SK-N-SH (cell line): ENCODE measurements around the gene NIN. TPM values are rescaled to one million over a fixed set of nuclear protein-coding genes. Genes with fewer than 3 reads are reported as not detected.

Source experiments
- CTCF ChIA-PET: fragments of 300-600, 350-600 bp; formaldehyde crosslinking; extraction: SDS; loops from one replicate; lab custom pipeline; 2021; lab: Yijun Ruan, JAX
- POLR2A ChIA-PET: fragments of 350-600 bp; sonication (Branson Sonifier 250); formaldehyde crosslinking; extraction: SDS; loops from one replicate; lab custom pipeline; 2020; ENCODE audit warnings: antibody characterized with exemption, inconsistent platforms; lab: Yijun Ruan, JAX
- DNase-seq: peaks from one replicate; pipeline ENCODE4 v3.0.0; 2012
- H2AFZ ChIP-seq: fragments of 200-600 bp; sonication (generic); 2 replicates; pipeline ENCODE4 v1.8.1; 2016; ENCODE audit warnings: antibody characterized with exemption, mild to moderate bottlenecking, low read depth
- H3F3A ChIP-seq: fragments of 200-600 bp; sonication (generic); replicated peaks from 2 replicates; pipeline ENCODE3; 2016; ENCODE audit warnings: antibody characterized with exemption, mild to moderate bottlenecking; ENCODE audit not compliant: insufficient read depth
- H3K27ac ChIP-seq, 2 experiments: fragments of 200-500 bp in 1 of 2; fragments of 200-600 bp in 1 of 2; sonication (Bioruptor generic) in 1 of 2; sonication (generic), shearing (Covaris generic) in 1 of 2; 2 replicates each; pipeline versions ENCODE4 v1.5.1 to v1.6.1; 2014 to 2016; ENCODE audit warnings: low read depth in 2 of 2, inconsistent platforms in 1 of 2, low read length in 1 of 2, mild to moderate bottlenecking in 1 of 2, mixed read lengths in 1 of 2
- H3K27me3 ChIP-seq: fragments of 200-600 bp; sonication (generic), shearing (Covaris generic); 2 replicates; pipeline ENCODE4 v1.6.1; 2016; ENCODE audit warnings: mixed run types; ENCODE audit not compliant: insufficient read depth
- H3K36me3 ChIP-seq, 2 experiments: fragments of 200-500 bp in 1 of 2; fragments of 200-600 bp in 1 of 2; sonication (Bioruptor generic) in 1 of 2; sonication (generic) in 1 of 2; replicated peaks in 1 of 2; 2 replicates each; pipeline versions ENCODE3 to v1.5.1; 2014 to 2016; ENCODE audit warnings: low read length in 1 of 2, mild to moderate bottlenecking in 1 of 2; ENCODE audit not compliant: insufficient read depth in 2 of 2, control insufficient read depth in 1 of 2
- H3K4me1 ChIP-seq, 2 experiments: fragments of 200-500 bp in 1 of 2; fragments of 200-600 bp in 1 of 2; sonication (Bioruptor generic) in 1 of 2; sonication (generic), shearing (Covaris generic) in 1 of 2; 2 replicates each; pipeline versions ENCODE4 v1.5.1 to v1.6.1; 2014 to 2016; ENCODE audit warnings: low read depth in 1 of 2, low read length in 1 of 2, mixed run types in 1 of 2; ENCODE audit not compliant: insufficient read depth in 2 of 2, control insufficient read depth in 1 of 2
- H3K4me2 ChIP-seq: fragments of 200-600 bp; sonication (generic), shearing (Covaris generic); 2 replicates; pipeline ENCODE4 v1.6.1; 2017; ENCODE audit warnings: mixed run types
- H3K4me3 ChIP-seq, 2 experiments: fragments of 200-500 bp in 1 of 2; fragments of 200-600 bp in 1 of 2; sonication (Bioruptor generic) in 1 of 2; sonication (generic), shearing (Covaris generic) in 1 of 2; 2 replicates each; pipeline versions ENCODE4 v1.5.1 to v1.8.1; 2014 to 2016; ENCODE audit warnings: low read depth in 2 of 2, inconsistent platforms in 1 of 2, low read length in 1 of 2, mild to moderate bottlenecking in 1 of 2, mixed read lengths in 1 of 2, moderate library complexity in 1 of 2
- H3K79me2 ChIP-seq: fragments of 200-600 bp; sonication (generic); 2 replicates; pipeline ENCODE4 v1.8.1; 2017; ENCODE audit warnings: mild to moderate bottlenecking; ENCODE audit not compliant: insufficient read depth
- H3K9ac ChIP-seq: fragments of 200-600 bp; sonication (generic); 2 replicates; pipeline ENCODE4 v1.6.1; 2017; ENCODE audit warnings: mixed run types
- H3K9me2 ChIP-seq: fragments of 200-600 bp; sonication (generic); 2 replicates; pipeline ENCODE4 v1.6.1; 2017; ENCODE audit warnings: mixed run types
- H3K9me3 ChIP-seq: fragments of 200-600 bp; sonication (generic); 2 replicates; pipeline ENCODE4 v1.6.1; 2017; ENCODE audit warnings: mixed run types, mild to moderate bottlenecking, moderate library complexity
- H4K20me1 ChIP-seq: fragments of 200-600 bp; sonication (generic); 2 replicates; pipeline ENCODE4 v1.6.1; 2017; ENCODE audit warnings: mild to moderate bottlenecking, mixed run types; ENCODE audit not compliant: insufficient read depth
- CHD2 ChIP-seq: fragments of 150-350 bp; IDR thresholded peaks from 2 replicates; pipeline ENCODE4 v1.6.1; 2018; ENCODE audit warnings: low read length; ENCODE audit not compliant: partially characterized antibody
- CTCF ChIP-seq: fragments of 200-600 bp; sonication (generic); IDR thresholded peaks from 2 replicates; pipeline ENCODE4 v1.6.1; 2017; ENCODE audit warnings: antibody characterized with exemption, mild to moderate bottlenecking, moderate library complexity
- FOXJ3 ChIP-seq: sonication (generic); formaldehyde crosslinking; IDR thresholded peaks from 2 replicates; pipeline ENCODE4 v1.5.1; 2020; ENCODE audit warnings: mild to moderate bottlenecking, missing genetic modification reagents
- GABPA ChIP-seq: IDR thresholded peaks from 2 replicates; pipeline ENCODE4 v1.4.0; 2012; ENCODE audit warnings: low read depth, mild to moderate bottlenecking
- GATA2 ChIP-seq: sonication (generic); formaldehyde crosslinking; IDR thresholded peaks from 2 replicates; pipeline ENCODE4 v1.5.0; 2020; ENCODE audit warnings: mild to moderate bottlenecking, missing genetic modification reagents
- JUND ChIP-seq: IDR thresholded peaks from 2 replicates; pipeline ENCODE4 v1.4.0; 2012
- MEF2A ChIP-seq: IDR thresholded peaks from 2 replicates; pipeline ENCODE4 v1.4.0; 2012; ENCODE audit warnings: low read depth, borderline replicate concordance
- MXI1 ChIP-seq: IDR thresholded peaks from 2 replicates; pipeline ENCODE4 v1.6.1; 2012; ENCODE audit warnings: mild to moderate bottlenecking, low read depth, low read length, improper control_type of control experiment
- NFIC ChIP-seq: IDR thresholded peaks from 2 replicates; pipeline ENCODE4 v1.4.0; 2012; ENCODE audit warnings: borderline replicate concordance
- NRF1 ChIP-seq: IDR thresholded peaks from 2 replicates; pipeline ENCODE4 v1.6.1; 2012; ENCODE audit warnings: low read depth, mild to moderate bottlenecking, low read length
- POLR2AphosphoS5 ChIP-seq: IDR thresholded peaks from 2 replicates; pipeline ENCODE4 v1.6.1; 2012; ENCODE audit warnings: low read depth, low read length
- RAD21 ChIP-seq: IDR thresholded peaks from 2 replicates; pipeline ENCODE4 v1.6.1; 2012; ENCODE audit warnings: mild to moderate bottlenecking, low read length
- RCOR1 ChIP-seq: fragments of 150-350 bp; IDR thresholded peaks from 2 replicates; pipeline ENCODE4 v1.6.1; 2017; ENCODE audit warnings: antibody characterized with exemption, low read length
- SIN3A ChIP-seq: IDR thresholded peaks from 2 replicates; pipeline ENCODE4 v1.6.1; 2012; ENCODE audit warnings: low read depth, mild to moderate bottlenecking, low read length, moderate library complexity, borderline replicate concordance
- SMC3 ChIP-seq: IDR thresholded peaks from 2 replicates; pipeline ENCODE4 v1.6.1; 2012; ENCODE audit warnings: low read depth, low read length, improper control_type of control experiment
- TAF1 ChIP-seq: IDR thresholded peaks from 2 replicates; pipeline ENCODE4 v1.6.1; 2012; ENCODE audit warnings: low read depth, mild to moderate bottlenecking, low read length, moderate library complexity, borderline replicate concordance
- TEAD4 ChIP-seq: IDR thresholded peaks from 2 replicates; pipeline ENCODE4 v1.4.0; 2012; ENCODE audit warnings: mild to moderate bottlenecking, borderline replicate concordance; ENCODE audit not compliant: insufficient read depth
- YY1 ChIP-seq: IDR thresholded peaks from 2 replicates; pipeline ENCODE4 v1.4.0; 2012; ENCODE audit warnings: low read depth, mild to moderate bottlenecking
- WGBS: methylation state at CpG from one replicate; pipeline ENCODE4 v1.1.6; 2017; ENCODE audit warnings: low lambda C conversion rate; 5-methylcytosine and 5-hydroxymethylcytosine counted together
- polyA plus RNA-seq, 3 experiments: library from polyadenylated mRNA; depleted of rRNA; stranded (reverse); fragments of >200 nt; gene quantifications; 2 replicates each; pipeline ENCODE4 v1.2.3, GENCODE V29; 2012
- TF ChIP-seq, protein P1 (sequence below): IDR thresholded peaks from 2 replicates; pipeline ENCODE4; 2012
- TF ChIP-seq, protein P2 (sequence below): fragments of 150-350 bp; IDR thresholded peaks from 2 replicates; pipeline ENCODE4 v1.6.1; 2017; ENCODE audit warnings: antibody characterized with exemption, low read length, low read depth, borderline replicate concordance
- TF ChIP-seq, protein P3 (sequence below): IDR thresholded peaks from 2 replicates; pipeline ENCODE4 v1.4.0; 2012; ENCODE audit warnings: low read depth, borderline replicate concordance
- TF ChIP-seq, protein P4 (sequence below): fragments of 150-350 bp; IDR thresholded peaks from 2 replicates; pipeline ENCODE4 v1.6.1; 2016; ENCODE audit warnings: mild to moderate bottlenecking, low read depth, low read length
- TF ChIP-seq, protein P5 (sequence below): IDR thresholded peaks from 2 replicates; pipeline ENCODE4 v1.4.0; 2012; ENCODE audit warnings: low read depth

Gene NIN
- polyA plus RNA-seq, 1 of the 3 experiments (the other 2 are of a cell fraction): 10.0 TPM

DNA sequence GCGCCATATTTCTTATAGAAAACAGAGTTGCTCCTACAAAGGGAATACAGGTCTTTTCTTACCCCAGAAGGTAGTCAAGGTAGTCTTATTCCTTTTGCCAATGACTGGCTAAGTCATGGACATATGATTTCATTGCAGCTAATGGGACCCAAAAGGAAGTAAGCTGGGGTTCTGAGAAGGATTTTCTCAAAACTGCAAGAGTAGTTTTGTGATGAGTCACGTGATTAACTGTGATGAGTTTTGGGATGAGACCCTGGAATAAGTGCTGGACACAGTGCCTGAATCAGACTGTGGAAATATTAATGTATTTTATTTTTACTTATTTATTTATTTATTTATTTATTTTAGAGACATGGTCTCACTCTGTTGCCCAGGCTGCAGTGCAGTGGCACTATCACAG lies 13.4 kb upstream of the NIN start (continued):
- no peak for TF ChIP-seq TAF1
- TF ChIP-seq JUND: no peak
- TF ChIP-seq MEF2A: no peak
- TF ChIP-seq, protein P1, sequence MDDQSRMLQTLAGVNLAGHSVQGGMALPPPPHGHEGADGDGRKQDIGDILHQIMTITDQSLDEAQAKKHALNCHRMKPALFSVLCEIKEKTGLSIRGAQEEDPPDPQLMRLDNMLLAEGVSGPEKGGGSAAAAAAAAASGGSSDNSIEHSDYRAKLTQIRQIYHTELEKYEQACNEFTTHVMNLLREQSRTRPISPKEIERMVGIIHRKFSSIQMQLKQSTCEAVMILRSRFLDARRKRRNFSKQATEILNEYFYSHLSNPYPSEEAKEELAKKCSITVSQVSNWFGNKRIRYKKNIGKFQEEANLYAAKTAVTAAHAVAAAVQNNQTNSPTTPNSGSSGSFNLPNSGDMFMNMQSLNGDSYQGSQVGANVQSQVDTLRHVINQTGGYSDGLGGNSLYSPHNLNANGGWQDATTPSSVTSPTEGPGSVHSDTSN: no peak
- no peak for TF ChIP-seq GABPA

GRCh38 chr14:50839691-50840090 lies 8.7 kb upstream of the NIN start:
- Histone ChIP-seq H4K20me1 (no peaks in the 10 kb centered on the region), H3K27me3 (no peaks in the 10 kb centered on the region), H3K79me2 (no peaks in the 10 kb centered on the region), H3K4me1 (no peaks in the 10 kb centered on the region), H2AFZ (no peak overlapping the region), H3K9me2 (no peaks in the 10 kb centered on the region), H3K9ac (no peak overlapping the region), H3K4me2 (no peak overlapping the region), H3F3A (no peaks in the 10 kb centered on the region), H3K36me3 (no peaks in the 10 kb centered on the region), H3K27ac (no peak overlapping the region), H3K4me3 (no peak overlapping the region), H3K9me3 (no peaks in the 10 kb centered on the region)
- no peak for DNase-seq
- 93% methylated on average over 5 of the region's 5 CpGs for WGBS
- ChIA-PET POLR2A (no interaction called here), CTCF (interaction anchor here (0.6 to 2.3 kb wide), 3 partner anchors 21 to 156 kb away, joined by 3 to 13 read pairs (median 4); no protein-coding TSS in a partner anchor)
- TF ChIP-seq MXI1 (no peak), SIN3A (no peak)

DNA sequence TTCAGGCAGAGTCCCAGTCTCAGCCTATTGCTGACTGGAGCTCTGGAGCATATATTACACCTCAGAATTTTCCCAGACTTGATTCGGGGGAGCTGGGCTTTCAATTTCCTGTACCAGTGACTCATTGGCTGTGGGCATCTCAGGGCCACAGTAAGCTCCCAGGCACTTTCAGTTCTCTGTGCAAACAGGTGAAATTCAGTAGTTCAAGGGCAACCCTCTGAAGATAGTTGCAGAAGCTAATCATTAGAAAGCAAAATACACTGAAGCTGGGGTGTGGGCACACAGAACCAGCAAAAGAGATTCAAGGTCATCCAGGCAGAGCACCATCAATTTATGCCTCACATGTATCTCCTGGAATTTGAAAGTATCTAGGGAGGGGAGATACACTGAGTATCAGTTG lies 8.1 kb upstream of the NIN start:
- CTCF ChIA-PET: interaction anchor here (0.8 to 2.3 kb wide), 2 partner anchors 21 to 63 kb away, joined by 4 to 13 read pairs; no protein-coding TSS in a partner anchor
- H3K9ac ChIP-seq: no peak overlapping the region
- no peaks in the 10 kb centered on the region for H3K4me1 ChIP-seq
- no peak for DNase-seq
- no peaks in the 10 kb centered on the region for H3K36me3 ChIP-seq
- H3K4me2 ChIP-seq: no peak overlapping the region
- 0% methylated on average over 1 of the region's 1 CpG for WGBS
- no peaks in the 10 kb centered on the region for H3F3A ChIP-seq
- no peak overlapping the region for H3K4me3 ChIP-seq
- no peaks in the 10 kb centered on the region for H4K20me1 ChIP-seq
- H2AFZ ChIP-seq: no peak overlapping the region
- H3K27me3 ChIP-seq: no peaks in the 10 kb centered on the region
- H3K79me2 ChIP-seq: no peaks in the 10 kb centered on the region
- POLR2A ChIA-PET: no interaction called here
- no peak overlapping the region for H3K27ac ChIP-seq
- H3K9me3 ChIP-seq: no peaks in the 10 kb centered on the region
- no peaks in the 10 kb centered on the region for H3K9me2 ChIP-seq
- TF ChIP-seq NRF1 (no peak), CHD2 (no peak), RAD21 (no peak), JUND (no peak), NFIC (no peak), FOXJ3 (no peak), RCOR1 (no peak), YY1 (no peak), POLR2AphosphoS5 (no peak), GATA2 (CRISPR knock-in tag) (no peak), TEAD4 (no peak), CTCF (no peak), SMC3 (no peak)
- TF ChIP-seq, protein P2, sequence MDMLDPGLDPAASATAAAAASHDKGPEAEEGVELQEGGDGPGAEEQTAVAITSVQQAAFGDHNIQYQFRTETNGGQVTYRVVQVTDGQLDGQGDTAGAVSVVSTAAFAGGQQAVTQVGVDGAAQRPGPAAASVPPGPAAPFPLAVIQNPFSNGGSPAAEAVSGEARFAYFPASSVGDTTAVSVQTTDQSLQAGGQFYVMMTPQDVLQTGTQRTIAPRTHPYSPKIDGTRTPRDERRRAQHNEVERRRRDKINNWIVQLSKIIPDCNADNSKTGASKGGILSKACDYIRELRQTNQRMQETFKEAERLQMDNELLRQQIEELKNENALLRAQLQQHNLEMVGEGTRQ: no peak
- TF ChIP-seq, protein P3, sequence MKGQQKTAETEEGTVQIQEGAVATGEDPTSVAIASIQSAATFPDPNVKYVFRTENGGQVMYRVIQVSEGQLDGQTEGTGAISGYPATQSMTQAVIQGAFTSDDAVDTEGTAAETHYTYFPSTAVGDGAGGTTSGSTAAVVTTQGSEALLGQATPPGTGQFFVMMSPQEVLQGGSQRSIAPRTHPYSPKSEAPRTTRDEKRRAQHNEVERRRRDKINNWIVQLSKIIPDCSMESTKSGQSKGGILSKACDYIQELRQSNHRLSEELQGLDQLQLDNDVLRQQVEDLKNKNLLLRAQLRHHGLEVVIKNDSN: no peak
- TF ChIP-seq, protein P4, sequence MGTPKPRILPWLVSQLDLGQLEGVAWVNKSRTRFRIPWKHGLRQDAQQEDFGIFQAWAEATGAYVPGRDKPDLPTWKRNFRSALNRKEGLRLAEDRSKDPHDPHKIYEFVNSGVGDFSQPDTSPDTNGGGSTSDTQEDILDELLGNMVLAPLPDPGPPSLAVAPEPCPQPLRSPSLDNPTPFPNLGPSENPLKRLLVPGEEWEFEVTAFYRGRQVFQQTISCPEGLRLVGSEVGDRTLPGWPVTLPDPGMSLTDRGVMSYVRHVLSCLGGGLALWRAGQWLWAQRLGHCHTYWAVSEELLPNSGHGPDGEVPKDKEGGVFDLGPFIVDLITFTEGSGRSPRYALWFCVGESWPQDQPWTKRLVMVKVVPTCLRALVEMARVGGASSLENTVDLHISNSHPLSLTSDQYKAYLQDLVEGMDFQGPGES: no peak
- TF ChIP-seq, protein P5, sequence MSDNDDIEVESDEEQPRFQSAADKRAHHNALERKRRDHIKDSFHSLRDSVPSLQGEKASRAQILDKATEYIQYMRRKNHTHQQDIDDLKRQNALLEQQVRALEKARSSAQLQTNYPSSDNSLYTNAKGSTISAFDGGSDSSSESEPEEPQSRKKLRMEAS: no peak
